Nephron (organoid): ENCODE data around the gene STK17A.

ENCODE experiments used
- H3K27ac Mint-ChIP-seq, 3 experiments: 2 replicates each; pipeline ENCODE4 v1.8.0; 2020; ENCODE audit warnings: mixed read lengths in 3 of 3, mild to moderate bottlenecking in 2 of 3, moderate library complexity in 1 of 3
- H3K27me3 Mint-ChIP-seq: 2 replicates; pipeline ENCODE4 v1.8.0; 2021; ENCODE audit warnings: low read depth, mild to moderate bottlenecking, moderate library complexity, mixed read lengths
- H3K36me3 Mint-ChIP-seq: 2 replicates; pipeline ENCODE4 v1.8.0; 2020; ENCODE audit warnings: low read depth, mixed read lengths
- H3K4me1 Mint-ChIP-seq: 2 replicates; pipeline ENCODE4 v1.8.0; 2020; ENCODE audit warnings: mixed read lengths
- H3K4me3 Mint-ChIP-seq, 3 experiments: 2 replicates each; pipeline ENCODE4 v1.8.0; 2020; ENCODE audit warnings: mild to moderate bottlenecking in 3 of 3, mixed read lengths in 3 of 3, moderate library complexity in 2 of 3
- H3K9me3 Mint-ChIP-seq: 2 replicates; pipeline ENCODE4 v1.8.0; 2020; ENCODE audit warnings: mixed read lengths
- TF ChIP-seq, protein P1 (sequence below), 3 experiments: fragments of 200-600 bp; sonication (generic); IDR thresholded peaks; one replicate each; pipeline ENCODE4 v1.5.0; 2021; ENCODE audit warnings: antibody characterized with exemption in 3 of 3; ENCODE audit not compliant: unreplicated experiment in 3 of 3

Gene STK17A

GRCh38 chr7:43537765-43538403 lies 45.0 kb upstream of the STK17A start:
- Mint-ChIP-seq H3K4me1 (peaks cover 22% of the 10 kb centered on the region), H3K36me3 (no peaks in the 10 kb centered on the region), H3K9me3 (no peaks in the 10 kb centered on the region), H3K27ac (no peak overlapping the region), H3K4me3 (no peak overlapping the region), H3K27me3 (peaks cover 8% of the 10 kb centered on the region)
- TF ChIP-seq, protein P1, sequence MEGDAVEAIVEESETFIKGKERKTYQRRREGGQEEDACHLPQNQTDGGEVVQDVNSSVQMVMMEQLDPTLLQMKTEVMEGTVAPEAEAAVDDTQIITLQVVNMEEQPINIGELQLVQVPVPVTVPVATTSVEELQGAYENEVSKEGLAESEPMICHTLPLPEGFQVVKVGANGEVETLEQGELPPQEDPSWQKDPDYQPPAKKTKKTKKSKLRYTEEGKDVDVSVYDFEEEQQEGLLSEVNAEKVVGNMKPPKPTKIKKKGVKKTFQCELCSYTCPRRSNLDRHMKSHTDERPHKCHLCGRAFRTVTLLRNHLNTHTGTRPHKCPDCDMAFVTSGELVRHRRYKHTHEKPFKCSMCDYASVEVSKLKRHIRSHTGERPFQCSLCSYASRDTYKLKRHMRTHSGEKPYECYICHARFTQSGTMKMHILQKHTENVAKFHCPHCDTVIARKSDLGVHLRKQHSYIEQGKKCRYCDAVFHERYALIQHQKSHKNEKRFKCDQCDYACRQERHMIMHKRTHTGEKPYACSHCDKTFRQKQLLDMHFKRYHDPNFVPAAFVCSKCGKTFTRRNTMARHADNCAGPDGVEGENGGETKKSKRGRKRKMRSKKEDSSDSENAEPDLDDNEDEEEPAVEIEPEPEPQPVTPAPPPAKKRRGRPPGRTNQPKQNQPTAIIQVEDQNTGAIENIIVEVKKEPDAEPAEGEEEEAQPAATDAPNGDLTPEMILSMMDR (IDR thresholded peaks at IDR 0.05; ENCODE audit: unreplicated experiment in 3 of 3): no peak

DNA sequence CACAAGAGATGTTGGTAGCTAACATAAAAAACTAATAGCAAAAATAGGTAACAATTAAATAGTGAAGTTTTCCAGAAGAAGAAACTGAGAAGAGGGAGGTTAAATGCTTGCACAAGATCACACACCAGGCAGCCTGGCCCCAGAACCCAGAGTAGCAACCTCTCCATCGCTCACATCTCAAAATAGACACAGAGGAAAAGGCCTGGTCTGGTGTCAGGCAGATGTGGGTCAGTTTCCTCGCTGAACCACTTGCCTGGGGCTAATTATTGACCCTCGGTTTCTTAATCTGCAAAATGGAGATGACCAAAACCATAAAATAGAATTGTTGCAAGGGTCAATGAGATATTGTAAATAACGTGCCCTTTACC lies 44.5 kb upstream of the STK17A start:
- Mint-ChIP-seq H3K36me3 (no peaks in the 10 kb centered on the region), H3K27me3 (peaks cover 9% of the 10 kb centered on the region), H3K9me3 (no peaks in the 10 kb centered on the region), H3K27ac (no peak overlapping the region), H3K4me3 (no peak overlapping the region), H3K4me1 (peaks cover 21% of the 10 kb centered on the region)
- TF ChIP-seq, protein P1 (IDR thresholded peaks at IDR 0.05; ENCODE audit: unreplicated experiment in 3 of 3): no peak

DNA sequence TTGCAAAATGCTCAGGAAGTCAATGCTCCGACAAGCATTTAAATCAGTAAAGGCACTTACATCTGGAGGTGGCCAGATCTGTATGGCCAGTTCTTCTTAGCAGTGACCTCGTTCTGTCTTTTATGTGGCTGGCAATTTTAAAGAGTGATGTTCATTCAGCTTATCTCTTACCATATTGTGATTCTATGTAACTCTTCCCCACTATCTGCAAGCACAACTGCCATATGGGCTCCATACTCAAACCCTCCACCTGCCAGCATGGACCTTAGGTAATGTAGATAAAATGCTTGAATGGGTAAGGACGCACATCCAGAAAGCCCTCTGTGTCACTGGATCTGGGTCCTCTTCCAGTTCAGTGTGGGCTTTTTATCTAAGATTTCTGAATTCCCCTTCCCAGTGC lies 42.4 kb upstream of the STK17A start:
- Mint-ChIP-seq H3K4me3 (no peak overlapping the region), H3K27me3 (peaks cover 11% of the 10 kb centered on the region), H3K27ac (no peak overlapping the region), H3K9me3 (peaks cover under 1% of the 10 kb centered on the region), H3K36me3 (no peaks in the 10 kb centered on the region), H3K4me1 (peaks cover 1% of the 10 kb centered on the region)
- TF ChIP-seq, protein P1 (IDR thresholded peaks at IDR 0.05; ENCODE audit: unreplicated experiment in 3 of 3): no peak

DNA sequence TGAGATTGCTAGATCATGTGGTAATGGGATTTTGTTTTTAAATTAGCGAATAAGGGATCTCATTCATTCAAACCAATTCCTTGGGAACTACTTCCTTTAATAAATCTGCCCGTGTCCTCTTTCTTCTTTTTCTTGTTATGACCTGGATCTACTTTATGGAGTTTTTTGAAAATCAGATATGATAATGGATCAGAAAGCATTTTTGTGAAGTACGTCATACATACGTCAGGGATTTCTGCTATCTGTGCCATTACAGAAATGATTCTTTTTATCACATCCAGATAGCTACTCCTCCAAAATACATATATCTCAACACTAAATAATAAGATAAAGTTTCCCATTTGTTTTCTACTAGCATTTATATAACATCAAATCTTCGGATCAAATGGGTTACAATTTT lies 40.2 kb upstream of the STK17A start:
- no peak overlapping the region for H3K4me3 Mint-ChIP-seq
- TF ChIP-seq, protein P1 (IDR thresholded peaks at IDR 0.05; ENCODE audit: unreplicated experiment in 3 of 3): no peak
- H3K4me1 Mint-ChIP-seq: no peaks in the 10 kb centered on the region
- H3K27ac Mint-ChIP-seq: no peak overlapping the region
- no peaks in the 10 kb centered on the region for H3K36me3 Mint-ChIP-seq
- H3K27me3 Mint-ChIP-seq: peaks cover 11% of the 10 kb centered on the region
- H3K9me3 Mint-ChIP-seq: peaks cover 15% of the 10 kb centered on the region

GRCh38 chr7:43546231-43546630 lies 36.7 kb upstream of the STK17A start:
- Mint-ChIP-seq H3K9me3 (peaks cover 17% of the 10 kb centered on the region), H3K36me3 (no peaks in the 10 kb centered on the region), H3K4me1 (peaks cover 5% of the 10 kb centered on the region), H3K27me3 (peaks cover 4% of the 10 kb centered on the region), H3K27ac (no peak overlapping the region), H3K4me3 (no peak overlapping the region)
- TF ChIP-seq, protein P1 (IDR thresholded peaks at IDR 0.05; ENCODE audit: unreplicated experiment in 3 of 3): no peak

DNA sequence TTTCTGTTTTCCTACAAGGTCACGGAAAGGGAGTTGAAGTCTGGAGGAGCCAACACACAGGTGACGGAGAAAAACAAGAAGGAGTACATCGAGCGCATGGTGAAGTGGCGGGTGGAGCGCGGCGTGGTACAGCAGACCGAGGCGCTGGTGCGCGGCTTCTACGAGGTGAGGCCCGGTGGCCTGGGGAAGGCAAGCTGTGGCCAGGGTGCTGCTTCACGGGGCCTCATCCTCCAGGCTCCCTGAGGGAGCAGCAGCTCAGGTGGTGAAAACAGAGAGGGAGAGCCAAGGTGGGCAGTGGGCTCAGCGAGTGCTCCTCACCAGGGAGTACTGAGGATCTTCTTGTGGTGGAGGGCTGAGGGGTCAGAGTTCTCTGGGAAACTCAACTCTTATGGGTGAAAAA lies 32.5 kb upstream of the STK17A start:
- TF ChIP-seq, protein P1 (IDR thresholded peaks at IDR 0.05; ENCODE audit: unreplicated experiment in 3 of 3): no peak
- H3K36me3 Mint-ChIP-seq: no peaks in the 10 kb centered on the region
- H3K9me3 Mint-ChIP-seq: peaks cover 17% of the 10 kb centered on the region
- no peak overlapping the region for H3K27ac Mint-ChIP-seq
- H3K4me1 Mint-ChIP-seq: peaks cover 5% of the 10 kb centered on the region
- no peak overlapping the region for H3K4me3 Mint-ChIP-seq
- peaks cover 5% of the 10 kb centered on the region for H3K27me3 Mint-ChIP-seq
